HL-60 (cell line): Measurements from ENCODE around the gene PIGZ.

ENCODE experiments used
- GABPA ChIP-seq: IDR thresholded peaks from 2 replicates; pipeline ENCODE4 v1.6.1; 2012; ENCODE audit warnings: low read depth
- POLR2AphosphoS5 ChIP-seq: IDR thresholded peaks from 2 replicates; pipeline ENCODE4 v1.6.1; 2012; ENCODE audit warnings: low read depth
- SPI1 ChIP-seq: IDR thresholded peaks from 2 replicates; pipeline ENCODE4 v1.6.1; 2012; ENCODE audit warnings: low read depth, mild to moderate bottlenecking, borderline replicate concordance
- TF ChIP-seq, protein P1 (sequence below): IDR thresholded peaks from one replicate; pipeline ENCODE4 v1.5.1; 2011; ENCODE audit warnings: low read length, control low read depth, inconsistent platforms; ENCODE audit not compliant: insufficient read depth
- TF ChIP-seq, protein P2 (sequence below): IDR thresholded peaks from 2 replicates; pipeline ENCODE4 v1.6.1; 2012; ENCODE audit warnings: low read depth; ENCODE audit not compliant: insufficient replicate concordance

DNA sequence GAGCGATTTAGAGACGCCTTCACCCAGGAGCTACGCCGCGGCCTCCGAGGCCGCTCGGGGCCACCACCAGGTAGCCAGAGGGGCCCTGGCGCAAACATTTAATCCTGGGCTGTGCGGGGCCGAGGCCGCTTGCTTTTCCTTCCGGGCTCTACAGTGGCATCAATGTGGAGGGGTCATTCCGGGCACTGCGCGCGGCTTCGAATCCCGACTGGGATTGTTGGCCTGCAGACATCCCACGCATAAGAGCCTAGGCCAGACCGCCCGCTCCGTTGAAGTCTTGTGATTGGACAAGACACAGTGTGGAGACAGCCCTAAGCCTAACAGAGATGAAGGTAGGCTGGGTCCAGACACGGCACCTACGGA lies 25.7 kb downstream of the PIGZ start:
- TF ChIP-seq, protein P1, sequence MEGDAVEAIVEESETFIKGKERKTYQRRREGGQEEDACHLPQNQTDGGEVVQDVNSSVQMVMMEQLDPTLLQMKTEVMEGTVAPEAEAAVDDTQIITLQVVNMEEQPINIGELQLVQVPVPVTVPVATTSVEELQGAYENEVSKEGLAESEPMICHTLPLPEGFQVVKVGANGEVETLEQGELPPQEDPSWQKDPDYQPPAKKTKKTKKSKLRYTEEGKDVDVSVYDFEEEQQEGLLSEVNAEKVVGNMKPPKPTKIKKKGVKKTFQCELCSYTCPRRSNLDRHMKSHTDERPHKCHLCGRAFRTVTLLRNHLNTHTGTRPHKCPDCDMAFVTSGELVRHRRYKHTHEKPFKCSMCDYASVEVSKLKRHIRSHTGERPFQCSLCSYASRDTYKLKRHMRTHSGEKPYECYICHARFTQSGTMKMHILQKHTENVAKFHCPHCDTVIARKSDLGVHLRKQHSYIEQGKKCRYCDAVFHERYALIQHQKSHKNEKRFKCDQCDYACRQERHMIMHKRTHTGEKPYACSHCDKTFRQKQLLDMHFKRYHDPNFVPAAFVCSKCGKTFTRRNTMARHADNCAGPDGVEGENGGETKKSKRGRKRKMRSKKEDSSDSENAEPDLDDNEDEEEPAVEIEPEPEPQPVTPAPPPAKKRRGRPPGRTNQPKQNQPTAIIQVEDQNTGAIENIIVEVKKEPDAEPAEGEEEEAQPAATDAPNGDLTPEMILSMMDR: no peak
- TF ChIP-seq POLR2AphosphoS5 (no peak), GABPA (no peak), SPI1 (no peak)
- TF ChIP-seq, protein P2, sequence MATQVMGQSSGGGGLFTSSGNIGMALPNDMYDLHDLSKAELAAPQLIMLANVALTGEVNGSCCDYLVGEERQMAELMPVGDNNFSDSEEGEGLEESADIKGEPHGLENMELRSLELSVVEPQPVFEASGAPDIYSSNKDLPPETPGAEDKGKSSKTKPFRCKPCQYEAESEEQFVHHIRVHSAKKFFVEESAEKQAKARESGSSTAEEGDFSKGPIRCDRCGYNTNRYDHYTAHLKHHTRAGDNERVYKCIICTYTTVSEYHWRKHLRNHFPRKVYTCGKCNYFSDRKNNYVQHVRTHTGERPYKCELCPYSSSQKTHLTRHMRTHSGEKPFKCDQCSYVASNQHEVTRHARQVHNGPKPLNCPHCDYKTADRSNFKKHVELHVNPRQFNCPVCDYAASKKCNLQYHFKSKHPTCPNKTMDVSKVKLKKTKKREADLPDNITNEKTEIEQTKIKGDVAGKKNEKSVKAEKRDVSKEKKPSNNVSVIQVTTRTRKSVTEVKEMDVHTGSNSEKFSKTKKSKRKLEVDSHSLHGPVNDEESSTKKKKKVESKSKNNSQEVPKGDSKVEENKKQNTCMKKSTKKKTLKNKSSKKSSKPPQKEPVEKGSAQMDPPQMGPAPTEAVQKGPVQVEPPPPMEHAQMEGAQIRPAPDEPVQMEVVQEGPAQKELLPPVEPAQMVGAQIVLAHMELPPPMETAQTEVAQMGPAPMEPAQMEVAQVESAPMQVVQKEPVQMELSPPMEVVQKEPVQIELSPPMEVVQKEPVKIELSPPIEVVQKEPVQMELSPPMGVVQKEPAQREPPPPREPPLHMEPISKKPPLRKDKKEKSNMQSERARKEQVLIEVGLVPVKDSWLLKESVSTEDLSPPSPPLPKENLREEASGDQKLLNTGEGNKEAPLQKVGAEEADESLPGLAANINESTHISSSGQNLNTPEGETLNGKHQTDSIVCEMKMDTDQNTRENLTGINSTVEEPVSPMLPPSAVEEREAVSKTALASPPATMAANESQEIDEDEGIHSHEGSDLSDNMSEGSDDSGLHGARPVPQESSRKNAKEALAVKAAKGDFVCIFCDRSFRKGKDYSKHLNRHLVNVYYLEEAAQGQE: no peak
